H9 (cell line): ENCODE results near the gene CXCL5. TPM values are rescaled to one million over a fixed set of nuclear protein-coding genes. Genes with fewer than 3 reads are reported as not detected.
"Not testable (repeated sequence)": the region's sequence is repeated elsewhere in the genome, so short reads cannot be mapped to it uniquely, and the experiment has no call there.

Experiments
- DNase-seq: peaks from one replicate; pipeline ENCODE4 v3.0.0-alpha.2; 2017
- H2AFZ ChIP-seq: one replicate; pipeline ENCODE4 v1.6.1; 2013; ENCODE audit warnings: mild to moderate bottlenecking, low read length, control low read depth, moderate library complexity
- H2AK5ac ChIP-seq: 2 replicates; pipeline ENCODE4 v1.6.1; 2013; ENCODE audit warnings: low read length, control low read depth, mixed read lengths; ENCODE audit not compliant: insufficient read length
- H2BK120ac ChIP-seq: one replicate; pipeline ENCODE4 v1.6.1; 2013; ENCODE audit warnings: low read depth, mild to moderate bottlenecking, low read length, control low read depth, inconsistent platforms; ENCODE audit not compliant: poor library complexity, severe bottlenecking
- H2BK12ac ChIP-seq: 2 replicates; pipeline ENCODE4 v1.6.1; 2013; ENCODE audit warnings: low read length, control low read depth, mixed read lengths, low read depth; ENCODE audit not compliant: insufficient read length
- H2BK15ac ChIP-seq: 2 replicates; pipeline ENCODE4 v1.6.1; 2013; ENCODE audit warnings: low read depth, low read length, control low read depth
- H2BK20ac ChIP-seq: one replicate; pipeline ENCODE4 v1.6.1; 2013; ENCODE audit warnings: low read depth, mild to moderate bottlenecking, low read length, control low read depth, inconsistent platforms; ENCODE audit not compliant: poor library complexity, severe bottlenecking
- H2BK5ac ChIP-seq: 2 replicates; pipeline ENCODE4 v1.6.1; 2013; ENCODE audit warnings: low read length, control low read depth, mixed read lengths; ENCODE audit not compliant: insufficient read length
- H3K14ac ChIP-seq: 2 replicates; pipeline ENCODE4 v1.6.1; 2013; ENCODE audit warnings: low read length, control low read depth; ENCODE audit not compliant: insufficient read depth
- H3K18ac ChIP-seq: 2 replicates; pipeline ENCODE4 v1.6.1; 2013; ENCODE audit warnings: low read depth, mild to moderate bottlenecking, mixed read lengths, low read length, control low read depth; ENCODE audit not compliant: insufficient read length
- H3K23ac ChIP-seq: 2 replicates; pipeline ENCODE4 v1.6.1; 2013; ENCODE audit warnings: low read length, control low read depth, mixed read lengths, low read depth; ENCODE audit not compliant: insufficient read length
- H3K23me2 ChIP-seq: 2 replicates; pipeline ENCODE4 v1.6.1; 2013; ENCODE audit warnings: low read depth, mild to moderate bottlenecking, mixed read lengths, low read length, control low read depth; ENCODE audit not compliant: insufficient read length, poor library complexity, severe bottlenecking
- H3K27ac ChIP-seq: 2 replicates; pipeline ENCODE4 v1.5.1; 2013; ENCODE audit warnings: low read length, control low read depth, mixed read lengths, low read depth; ENCODE audit not compliant: insufficient read length
- H3K27me3 ChIP-seq: 2 replicates; pipeline ENCODE4 v1.6.1; 2013; ENCODE audit warnings: low read length, control low read depth, inconsistent platforms; ENCODE audit not compliant: insufficient read depth
- H3K4ac ChIP-seq: 2 replicates; pipeline ENCODE4 v1.6.1; 2013; ENCODE audit warnings: low read depth, mild to moderate bottlenecking, control low read depth, inconsistent platforms, low read length, moderate library complexity
- H3K4me1 ChIP-seq: 2 replicates; pipeline ENCODE4 v1.6.1; 2013; ENCODE audit warnings: low read length, control low read depth, inconsistent platforms; ENCODE audit not compliant: insufficient read depth
- H3K4me2 ChIP-seq: 2 replicates; pipeline ENCODE4 v1.6.1; 2013; ENCODE audit warnings: low read length, control low read depth, mixed read lengths; ENCODE audit not compliant: insufficient read length, insufficient read depth
- H3K56ac ChIP-seq: 2 replicates; pipeline ENCODE4 v1.6.1; 2013; ENCODE audit warnings: low read depth, mild to moderate bottlenecking, mixed read lengths, low read length, control low read depth; ENCODE audit not compliant: insufficient read length
- H3K79me1 ChIP-seq: 2 replicates; pipeline ENCODE4 v1.6.1; 2013; ENCODE audit warnings: low read depth, mild to moderate bottlenecking, moderate library complexity, low read length, control low read depth, inconsistent platforms; ENCODE audit not compliant: insufficient read depth, poor library complexity, severe bottlenecking
- H3K79me2 ChIP-seq: 2 replicates; pipeline ENCODE4 v1.6.1; 2013; ENCODE audit warnings: low read length, control low read depth, inconsistent platforms; ENCODE audit not compliant: insufficient read depth
- H3K9ac ChIP-seq: 2 replicates; pipeline ENCODE4 v1.6.1; 2013; ENCODE audit warnings: low read length, control low read depth, mixed read lengths; ENCODE audit not compliant: insufficient read length; ENCODE audit errors: extremely low read depth
- H3K9me3 ChIP-seq: one replicate; pipeline ENCODE4 v1.6.1; 2013; ENCODE audit warnings: low read depth, low read length, inconsistent platforms; ENCODE audit not compliant: control insufficient read depth
- H3T11ph ChIP-seq: one replicate; pipeline ENCODE4 v1.6.1; 2013; ENCODE audit warnings: mild to moderate bottlenecking, low read length, control low read depth, inconsistent platforms
- H4K20me1 ChIP-seq: one replicate; pipeline ENCODE4 v1.6.1; 2013; ENCODE audit not compliant: control insufficient read depth, insufficient read length, insufficient read depth
- H4K5ac ChIP-seq: 2 replicates; pipeline ENCODE4 v1.6.1; 2013; ENCODE audit warnings: low read depth, mild to moderate bottlenecking, mixed read lengths, low read length, control low read depth; ENCODE audit not compliant: insufficient read length
- H4K8ac ChIP-seq: replicated peaks from 2 replicates; pipeline ENCODE4 v1.6.1; 2013; ENCODE audit warnings: low read length, control low read depth, mixed read lengths, low read depth; ENCODE audit not compliant: insufficient read length
- H4K91ac ChIP-seq: 2 replicates; pipeline ENCODE4 v1.6.1; 2013; ENCODE audit warnings: low read depth, mild to moderate bottlenecking, moderate library complexity, mixed read lengths, low read length, control low read depth; ENCODE audit not compliant: insufficient read length
- H3K27ac Mint-ChIP-seq, 3 experiments: 2 replicates in 2 of 3; 3 replicates in 1 of 3; pipeline ENCODE4 v1.8.0; 2020 to 2021; ENCODE audit warnings: mixed read lengths in 3 of 3, mild to moderate bottlenecking in 1 of 3, moderate library complexity in 1 of 3
- H3K27me3 Mint-ChIP-seq: 2 replicates; pipeline ENCODE4 v1.8.0; 2021; ENCODE audit warnings: low read depth, mild to moderate bottlenecking, moderate library complexity, mixed read lengths
- H3K36me3 Mint-ChIP-seq, 3 experiments: 2 replicates in 2 of 3; 3 replicates in 1 of 3; pipeline ENCODE4 v1.8.0; 2020 to 2021; ENCODE audit warnings: low read depth in 3 of 3, mixed read lengths in 3 of 3; ENCODE audit not compliant: insufficient read depth in 1 of 3
- H3K4me1 Mint-ChIP-seq, 2 experiments: 2 replicates each; pipeline ENCODE4 v1.8.0; 2020; ENCODE audit warnings: mixed read lengths in 2 of 2
- H3K4me3 Mint-ChIP-seq, 2 experiments: 2 replicates in 1 of 2; 3 replicates in 1 of 2; pipeline ENCODE4 v1.8.0; 2020 to 2021; ENCODE audit warnings: mild to moderate bottlenecking in 2 of 2, mixed read lengths in 2 of 2, moderate library complexity in 1 of 2
- H3K9me3 Mint-ChIP-seq, 2 experiments: 2 replicates in 1 of 2; 3 replicates in 1 of 2; pipeline ENCODE4 v1.8.0; 2020; ENCODE audit warnings: mild to moderate bottlenecking in 2 of 2, mixed read lengths in 2 of 2, moderate library complexity in 1 of 2
- WGBS: extraction: QIAGEN DNeasy Blood & Tissue Kit; methylation state at CpG from one replicate; pipeline ENCODE4 v1.1.7; 2013; ENCODE audit warnings: missing lambda C conversion rate, low lambda C conversion rate, mixed read lengths; ENCODE audit not compliant: insufficient read length; ENCODE audit errors: extremely low coverage; 5-methylcytosine and 5-hydroxymethylcytosine counted together
- total RNA-seq: library from RNA; stranded (reverse); gene quantifications from 2 replicates; pipeline ENCODE4 v1.2.1, GENCODE V29; 2021
- TF ChIP-seq, protein P1 (sequence below): fragments of 200-600 bp; sonication (generic); conservative IDR thresholded peaks from 3 replicates; pipeline ENCODE4 v1.8.0; 2021; ENCODE audit warnings: antibody characterized with exemption, mild to moderate bottlenecking

Gene CXCL5
- total RNA-seq, 1 experiment from 2014 or later: 9.2 TPM

DNA sequence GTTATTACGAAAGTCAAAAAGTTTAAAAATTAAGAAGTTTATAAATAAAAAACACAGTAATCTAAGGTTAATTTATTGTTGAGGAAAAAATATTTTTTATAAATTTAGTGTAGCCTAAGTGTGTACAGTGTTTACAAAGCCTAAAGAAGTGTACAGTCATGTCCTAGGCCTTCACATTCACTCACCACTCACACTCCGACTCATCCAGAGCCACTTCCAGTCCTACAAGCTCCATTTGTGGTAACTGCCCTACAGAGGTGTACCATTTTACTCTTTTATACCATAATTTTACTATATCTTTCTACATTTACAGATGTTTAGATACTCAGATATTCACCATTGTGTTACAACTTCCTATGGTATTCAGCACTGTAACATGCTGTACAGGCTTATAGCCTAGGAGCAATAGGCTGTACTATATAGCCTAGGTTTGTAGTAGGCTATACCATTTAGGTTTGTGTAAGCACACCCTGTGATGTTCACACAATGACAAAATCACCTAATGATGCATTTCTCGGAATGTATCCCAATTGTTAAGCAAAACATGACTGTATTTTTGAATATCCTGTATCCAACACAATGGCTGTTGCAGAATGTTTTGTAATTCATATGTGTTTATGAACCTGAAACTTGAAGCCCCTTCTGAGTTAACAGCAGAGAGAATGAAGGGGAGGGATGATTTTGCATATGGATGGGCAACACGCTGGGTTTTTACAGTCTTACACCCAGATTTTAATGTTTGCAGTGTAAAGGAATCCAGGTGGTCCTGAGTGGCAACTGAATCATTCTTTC is 13.5 kb downstream of the CXCL5 start:
- Mint-ChIP-seq H3K27me3 (no peaks in the 10 kb centered on the region), H3K27ac (peak overlapping the region; percentile 37 to 98 (median 92); a peak in 5 of 7 replicates), H3K36me3 (peaks cover 0 to 18% (median 14%) of the 10 kb centered on the region in 3 experiments; a peak in 4 of 7 replicates), H3K4me1 (peaks cover 53 to 71% of the 10 kb centered on the region in 2 experiments), H3K9me3 (peaks cover 0 to 7% of the 10 kb centered on the region in 2 experiments; a peak in 3 of 5 replicates), H3K4me3 (0 out of 5 replicates have a peak overlapping the region, but pooled peaks of 1 of the 2 experiments have one; percentile 29)
- no peak overlapping the region for H2BK12ac ChIP-seq
- no peak overlapping the region for H3K18ac ChIP-seq
- peak; percentile 68 for DNase-seq
- no CpG with 5 or more reads among the region's 4 CpGs for WGBS
- no peak overlapping the region for H2AFZ ChIP-seq
- no peaks in the 10 kb centered on the region for H3K23me2 ChIP-seq
- H4K5ac ChIP-seq: no peak overlapping the region
- H3K9me3 ChIP-seq: no peaks in the 10 kb centered on the region
- TF ChIP-seq, protein P1, sequence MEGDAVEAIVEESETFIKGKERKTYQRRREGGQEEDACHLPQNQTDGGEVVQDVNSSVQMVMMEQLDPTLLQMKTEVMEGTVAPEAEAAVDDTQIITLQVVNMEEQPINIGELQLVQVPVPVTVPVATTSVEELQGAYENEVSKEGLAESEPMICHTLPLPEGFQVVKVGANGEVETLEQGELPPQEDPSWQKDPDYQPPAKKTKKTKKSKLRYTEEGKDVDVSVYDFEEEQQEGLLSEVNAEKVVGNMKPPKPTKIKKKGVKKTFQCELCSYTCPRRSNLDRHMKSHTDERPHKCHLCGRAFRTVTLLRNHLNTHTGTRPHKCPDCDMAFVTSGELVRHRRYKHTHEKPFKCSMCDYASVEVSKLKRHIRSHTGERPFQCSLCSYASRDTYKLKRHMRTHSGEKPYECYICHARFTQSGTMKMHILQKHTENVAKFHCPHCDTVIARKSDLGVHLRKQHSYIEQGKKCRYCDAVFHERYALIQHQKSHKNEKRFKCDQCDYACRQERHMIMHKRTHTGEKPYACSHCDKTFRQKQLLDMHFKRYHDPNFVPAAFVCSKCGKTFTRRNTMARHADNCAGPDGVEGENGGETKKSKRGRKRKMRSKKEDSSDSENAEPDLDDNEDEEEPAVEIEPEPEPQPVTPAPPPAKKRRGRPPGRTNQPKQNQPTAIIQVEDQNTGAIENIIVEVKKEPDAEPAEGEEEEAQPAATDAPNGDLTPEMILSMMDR: no peak
- no peak overlapping the region for H3T11ph ChIP-seq
- no peak overlapping the region for H2AK5ac ChIP-seq
- H3K27ac ChIP-seq: peak overlapping the region; percentile 91
- no peaks in the 10 kb centered on the region for H3K79me1 ChIP-seq
- H3K4me2 ChIP-seq: no peak overlapping the region
- no peak overlapping the region for H3K4ac ChIP-seq
- H3K27me3 ChIP-seq: no peaks in the 10 kb centered on the region
- H4K91ac ChIP-seq: no peak overlapping the region
- H3K79me2 ChIP-seq: no peaks in the 10 kb centered on the region
- no peak overlapping the region for H3K23ac ChIP-seq
- no peaks in the 10 kb centered on the region for H4K20me1 ChIP-seq
- H3K4me1 ChIP-seq: peaks cover 5% of the 10 kb centered on the region; the same call in 1 of the 2 replicates
- no peak overlapping the region for H3K14ac ChIP-seq
- no peak overlapping the region for H3K9ac ChIP-seq
- H3K56ac ChIP-seq: no peak overlapping the region
- H2BK20ac ChIP-seq: no peak overlapping the region
- no peak overlapping the region for H2BK15ac ChIP-seq
- H2BK5ac ChIP-seq: peak overlapping the region; percentile 89
- no peak overlapping the region for H4K8ac ChIP-seq
- H2BK120ac ChIP-seq: no peak overlapping the region

DNA sequence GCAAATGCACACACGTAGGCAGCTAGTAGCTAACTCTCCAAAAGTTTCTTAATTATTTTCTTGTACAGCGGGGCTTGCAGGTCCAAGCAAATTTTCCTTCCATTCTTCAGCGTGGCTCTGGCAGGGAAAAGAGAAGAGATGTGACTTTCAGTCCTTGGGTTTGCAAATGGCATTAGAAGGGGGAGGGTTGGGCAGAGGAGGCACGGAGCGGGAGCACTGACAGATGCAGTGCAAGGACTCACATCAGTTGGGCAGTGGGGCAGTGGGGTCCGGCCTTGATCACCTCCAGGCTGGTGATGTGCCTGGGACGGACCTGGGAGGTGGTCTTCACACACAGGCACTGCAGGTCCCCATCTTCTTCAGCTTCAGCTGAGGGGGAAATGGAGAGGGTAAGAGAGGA is 17.3 kb downstream of the CXCL5 start:
- not testable (repeated sequence) for H2BK15ac ChIP-seq, H3K4ac ChIP-seq, H3K56ac ChIP-seq, H2BK5ac ChIP-seq, H4K8ac ChIP-seq, H4K91ac ChIP-seq, H3K9ac ChIP-seq, H4K5ac ChIP-seq, H3K9me3 Mint-ChIP-seq, H3T11ph ChIP-seq, H3K4me2 ChIP-seq, H2AFZ ChIP-seq, H3K79me2 ChIP-seq, H3K9me3 ChIP-seq, H3K27ac ChIP-seq, H3K14ac ChIP-seq, H3K4me1 ChIP-seq, H3K27me3 ChIP-seq, H2BK20ac ChIP-seq, H2BK12ac ChIP-seq, H3K23ac ChIP-seq, H4K20me1 ChIP-seq, H3K27me3 Mint-ChIP-seq, H3K23me2 ChIP-seq, H3K79me1 ChIP-seq, H3K36me3 Mint-ChIP-seq, H2AK5ac ChIP-seq, H2BK120ac ChIP-seq, H3K18ac ChIP-seq
- peak overlapping the region in 2 of 3 experiments; percentile 76 to 80; a peak in 4 of 7 replicates for H3K27ac Mint-ChIP-seq
- no CpG with 5 or more reads among the region's 7 CpGs for WGBS
- H3K4me1 Mint-ChIP-seq: peaks cover 50 to 62% of the 10 kb centered on the region in 2 experiments
- peak overlapping the region in 1 of 2 experiments; percentile 34; a peak in 4 of 5 replicates for H3K4me3 Mint-ChIP-seq
- peak; percentile 52 for DNase-seq
